ENCODE results near the gene TMEM156.

GRCh38 chr4:39045827-39046221 is 13.6 kb upstream of the TMEM156 start:
- TF ChIP-seq SMC3 (conservative IDR thresholded peaks at IDR 0.05; ENCODE audit: poor library complexity) (no peak), CTCF (IDR thresholded peaks at IDR 0.05; ENCODE audit: poor library complexity, severe bottlenecking) (no peak), EP300 (conservative IDR thresholded peaks at IDR 0.05; ENCODE audit: poor library complexity, severe bottlenecking) (no peak), POLR2AphosphoS5 (IDR thresholded peaks at IDR 0.05) (no peak), TAF1 (IDR thresholded peaks at IDR 0.05; ENCODE audit: low read depth) (no peak), REST (IDR thresholded peaks at IDR 0.05; ENCODE audit: borderline replicate concordance) (no peak), EZH2 (IDR thresholded peaks at IDR 0.05; ENCODE audit: borderline replicate concordance, insufficient read depth, low read length, poor library complexity, severe bottlenecking) (no peak)

All from neural cell (in vitro differentiated cells).